GM19023 (cell line): ENCODE results near the gene PTPRD.
"Not testable (repeated sequence)": the region's sequence is repeated elsewhere in the genome, so short reads cannot be mapped to it uniquely, and the experiment has no call there.

ENCODE experiments used
- ATAC-seq: cut with Tn5 transposase; IDR thresholded peaks from one replicate; pipeline ENCODE4 v1.9.1; 2021; ENCODE audit warnings: mild to moderate bottlenecking, moderate library complexity; ENCODE audit not compliant: unreplicated experiment

PTPRD gene

DNA sequence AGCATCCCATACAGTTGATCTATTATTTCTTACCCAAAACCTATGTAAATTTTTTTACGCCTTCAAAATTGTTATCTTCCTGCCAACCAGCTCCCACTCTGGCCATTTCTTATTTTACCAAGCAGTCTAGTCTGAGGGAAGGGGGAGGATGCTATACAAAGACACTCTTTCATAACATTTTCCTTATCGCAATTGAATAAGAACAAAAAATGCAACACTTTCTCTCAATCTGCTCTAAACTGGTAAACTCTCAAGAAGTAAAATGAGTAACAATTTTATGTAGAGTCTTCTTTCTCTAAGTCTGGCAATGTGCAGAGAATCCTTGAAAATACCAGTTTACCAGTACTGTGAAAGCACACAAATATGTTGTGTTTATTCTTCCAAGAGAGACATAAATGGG lies 1216.3 kb downstream of the PTPRD start:
- ATAC-seq: no peak

DNA sequence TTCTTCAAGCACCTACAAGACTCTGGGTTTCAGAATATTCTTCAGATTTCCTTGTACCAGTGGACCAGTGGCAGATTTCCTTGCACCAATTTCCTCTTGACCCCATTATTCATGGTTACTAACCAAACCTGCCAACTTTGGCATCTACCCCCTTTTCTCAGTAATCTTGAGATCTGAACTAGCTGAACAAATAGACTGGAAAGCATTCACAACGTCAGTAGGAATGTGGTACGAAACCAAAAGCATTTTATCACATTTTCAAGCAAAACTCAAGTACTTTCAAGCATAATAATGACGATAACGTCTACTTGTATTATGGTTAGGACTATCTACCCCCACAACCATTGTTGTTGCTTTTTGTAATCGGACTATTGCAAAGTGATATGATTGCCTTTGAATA lies 1217.3 kb downstream of the PTPRD start:
- no peak for ATAC-seq

DNA sequence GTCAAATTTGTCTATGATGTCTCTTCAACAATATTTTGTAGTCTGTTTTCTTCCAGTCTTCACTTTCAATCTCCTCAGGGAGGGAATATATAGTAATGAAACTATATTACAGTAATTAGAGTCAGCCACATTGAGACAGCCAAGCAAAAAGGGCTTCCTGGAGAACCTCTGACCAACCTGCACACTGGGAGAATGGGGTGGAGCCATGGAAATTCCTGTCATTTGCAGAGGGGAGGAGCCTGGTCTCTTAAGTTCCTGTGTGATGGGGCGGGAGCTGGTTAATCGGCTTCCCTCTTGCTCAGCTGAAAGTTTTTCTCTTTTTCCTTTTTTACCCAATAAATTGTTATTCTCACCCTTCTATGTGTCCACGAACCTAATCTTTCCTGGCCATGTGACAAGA lies 1220.0 kb downstream of the PTPRD start:
- ATAC-seq: no peak

DNA sequence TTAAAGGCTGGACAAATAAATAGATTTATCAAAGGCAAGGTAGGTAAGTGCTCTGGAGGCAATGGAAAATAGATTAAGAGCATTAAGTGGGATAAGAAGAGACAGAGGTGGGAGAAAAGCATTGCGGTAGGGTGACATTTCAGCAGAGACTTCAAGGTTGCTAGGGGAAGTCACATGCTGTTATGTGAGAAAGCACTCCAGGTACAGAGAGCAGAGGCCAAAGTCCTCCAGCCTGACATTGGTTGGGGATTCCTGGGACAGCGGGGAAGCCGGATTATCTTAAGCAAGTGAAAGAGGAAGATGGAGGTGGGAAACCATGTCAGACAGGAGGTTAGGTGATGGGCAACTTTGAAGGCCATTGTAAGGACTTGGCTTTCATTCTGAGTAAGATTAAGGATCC lies 1222.9 kb downstream of the PTPRD start:
- no peak for ATAC-seq

DNA sequence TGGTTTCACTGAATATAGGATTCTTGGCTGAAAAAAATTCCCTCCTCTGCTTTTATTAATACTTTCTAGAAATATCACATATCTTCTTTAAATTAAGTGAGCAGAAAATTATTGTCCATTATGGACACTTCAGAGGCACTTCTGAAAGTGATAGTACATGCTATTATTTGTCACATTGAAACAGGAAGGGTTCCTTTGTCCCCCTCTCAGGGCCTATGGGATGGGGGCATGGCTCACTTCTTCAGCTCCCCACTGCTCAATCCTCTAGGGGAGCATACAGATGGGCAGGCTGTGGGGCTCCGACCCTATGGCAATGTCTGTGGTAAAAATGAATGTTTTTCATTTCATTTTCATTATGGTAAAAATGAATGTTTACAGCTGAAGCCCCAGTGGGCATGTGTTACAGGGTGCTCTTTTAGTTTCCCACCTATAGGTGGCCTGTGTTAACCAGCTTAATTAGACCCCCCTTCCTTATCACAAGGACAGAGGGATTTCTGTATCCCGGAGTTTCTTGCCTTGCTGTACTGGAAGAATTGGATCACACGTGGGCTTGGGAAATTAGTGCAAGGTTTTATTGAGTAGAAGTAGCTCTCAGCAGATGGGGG lies 1225.2 kb downstream of the PTPRD start:
- ATAC-seq: no peak

DNA sequence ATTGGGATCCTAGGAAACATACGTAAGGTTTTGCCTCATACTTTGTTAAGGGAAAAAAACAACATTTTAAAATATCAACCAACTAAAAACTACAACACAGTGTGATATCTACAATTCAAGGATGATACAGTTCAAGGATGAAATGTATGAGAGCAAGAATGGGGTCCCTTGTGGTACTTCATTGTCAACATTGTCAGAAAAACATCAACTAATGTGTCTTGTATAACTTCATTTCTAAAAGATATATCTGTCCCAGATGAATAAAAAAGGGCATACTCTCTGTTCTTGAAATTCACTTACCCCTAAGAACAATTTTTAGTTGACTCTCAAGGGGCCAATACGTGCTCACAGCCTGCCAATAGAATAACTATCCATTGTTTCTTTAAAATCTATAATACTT lies 1250.5 kb downstream of the PTPRD start:
- no peak for ATAC-seq

DNA sequence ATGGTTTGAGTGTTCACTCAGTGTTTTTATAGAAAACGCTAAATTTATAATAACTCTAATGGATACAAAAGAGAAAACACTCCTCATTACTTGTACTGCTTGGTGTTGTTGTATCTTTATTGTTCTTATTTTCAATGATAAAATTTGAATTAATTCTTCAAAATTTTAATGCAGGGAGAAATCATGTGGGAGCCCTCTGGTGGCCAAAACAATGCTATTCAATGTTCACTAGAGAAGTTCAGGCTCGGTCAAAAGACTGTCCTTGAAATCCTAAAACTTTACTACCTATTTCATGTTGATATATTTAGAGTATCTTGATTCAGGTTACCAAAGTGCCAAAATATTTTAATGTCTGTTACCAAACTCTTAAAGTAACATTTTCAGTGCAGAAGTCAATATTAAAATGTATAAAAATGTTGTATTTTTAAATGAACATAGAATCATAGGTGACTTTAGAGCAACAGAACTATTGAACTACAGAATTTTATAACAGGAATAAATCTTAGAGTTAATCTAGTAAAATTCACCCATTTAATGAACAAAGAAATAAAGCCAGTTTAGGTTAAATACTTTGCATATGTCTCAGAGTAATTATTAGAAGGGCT lies 1259.8 kb downstream of the PTPRD start:
- ATAC-seq: no peak

DNA sequence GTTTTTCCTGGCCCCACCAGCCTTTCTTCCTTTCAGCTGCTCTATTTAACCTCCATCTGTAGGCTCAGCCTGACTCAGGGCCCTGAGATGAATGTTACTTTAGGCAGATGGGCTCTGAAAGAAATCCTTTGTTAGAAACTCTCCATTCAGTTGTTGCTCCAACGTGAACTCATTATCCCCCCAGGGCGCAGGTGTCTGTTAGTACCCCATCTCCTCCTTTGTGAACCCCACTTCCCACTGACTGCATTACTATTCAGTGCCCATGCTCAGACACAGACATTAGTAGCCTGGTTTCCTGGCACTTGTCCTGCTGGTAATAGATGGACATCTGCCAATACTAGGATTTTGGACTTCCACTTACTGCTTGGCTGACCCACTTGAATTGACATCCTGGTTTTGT lies 1271.6 kb downstream of the PTPRD start:
- no peak for ATAC-seq

DNA sequence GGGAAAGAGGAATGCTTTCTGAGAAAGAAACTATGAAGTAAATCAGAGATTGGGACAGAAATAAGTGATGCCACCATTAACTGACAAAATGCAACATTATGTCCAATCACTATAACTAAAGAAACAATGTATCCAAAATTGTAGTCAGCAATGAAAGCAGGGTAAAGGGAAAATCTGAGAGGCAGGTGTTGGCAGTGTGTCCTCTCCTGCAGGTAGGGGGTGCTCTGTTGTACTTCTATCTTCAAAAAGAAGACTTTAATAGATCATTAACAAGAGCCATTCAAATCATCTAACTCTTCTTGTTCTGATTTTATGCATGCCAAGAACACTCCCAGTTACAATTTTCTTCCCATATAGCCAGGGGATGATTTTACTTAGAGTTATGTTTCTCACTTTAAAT lies 1275.7 kb downstream of the PTPRD start:
- no peak for ATAC-seq

DNA sequence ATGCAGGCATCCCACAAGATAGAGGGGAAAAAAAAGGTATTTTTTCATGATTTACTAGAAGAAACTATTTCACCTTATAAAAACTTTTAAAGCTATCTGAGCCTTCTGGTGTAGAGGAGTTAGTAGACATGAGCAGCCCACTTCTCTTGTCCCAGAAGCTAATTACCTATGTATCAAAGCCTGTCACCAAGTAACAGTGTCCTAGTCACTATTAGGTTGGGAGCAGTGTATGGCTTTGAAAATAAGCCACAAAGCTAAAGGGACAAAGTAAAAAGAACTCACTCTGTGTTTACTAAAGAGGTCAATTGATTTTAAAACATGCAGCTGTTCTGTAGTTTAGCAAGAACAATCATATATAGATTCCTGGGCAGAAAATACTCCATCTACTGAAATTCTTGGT lies 1286.1 kb downstream of the PTPRD start:
- no peak for ATAC-seq

DNA sequence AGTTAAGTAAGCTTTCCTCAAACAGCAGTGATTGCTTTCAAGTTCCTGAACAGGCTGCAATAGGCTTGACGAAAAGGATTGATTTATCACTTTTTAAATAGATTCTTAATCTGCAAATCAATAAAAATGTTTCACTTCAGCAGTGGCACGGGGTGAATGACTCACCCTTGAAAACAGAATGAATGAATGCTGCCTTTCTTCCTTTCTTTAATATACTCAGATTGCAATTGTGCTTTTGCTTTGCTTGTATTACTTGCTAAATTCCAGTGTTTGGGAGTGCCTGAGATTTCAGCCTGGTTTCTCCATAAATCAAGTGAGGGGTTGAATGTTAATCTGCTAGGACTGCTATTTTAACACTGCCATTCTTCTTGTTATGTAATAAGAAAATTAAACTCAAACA lies 1293.8 kb downstream of the PTPRD start:
- ATAC-seq: no peak

DNA sequence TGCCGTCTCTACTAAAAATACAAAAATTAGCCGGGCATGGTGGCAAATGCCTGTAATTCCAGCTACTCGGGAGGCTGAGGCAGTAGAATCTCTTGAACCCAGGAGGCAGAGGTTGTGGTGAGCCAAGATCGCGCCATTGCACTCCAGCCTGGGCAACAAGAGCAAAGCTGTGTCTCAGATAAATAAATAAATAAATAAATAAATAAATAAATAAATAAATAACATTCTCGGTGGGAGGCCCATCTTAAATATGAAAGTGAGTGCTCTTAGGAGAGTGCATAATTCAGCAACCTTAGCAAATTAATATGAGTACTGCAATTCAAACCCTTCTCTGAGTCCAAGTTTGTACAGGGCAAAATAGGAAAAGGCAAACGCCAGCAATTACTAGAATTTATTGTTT lies 1302.1 kb downstream of the PTPRD start:
- not testable (repeated sequence) for ATAC-seq

DNA sequence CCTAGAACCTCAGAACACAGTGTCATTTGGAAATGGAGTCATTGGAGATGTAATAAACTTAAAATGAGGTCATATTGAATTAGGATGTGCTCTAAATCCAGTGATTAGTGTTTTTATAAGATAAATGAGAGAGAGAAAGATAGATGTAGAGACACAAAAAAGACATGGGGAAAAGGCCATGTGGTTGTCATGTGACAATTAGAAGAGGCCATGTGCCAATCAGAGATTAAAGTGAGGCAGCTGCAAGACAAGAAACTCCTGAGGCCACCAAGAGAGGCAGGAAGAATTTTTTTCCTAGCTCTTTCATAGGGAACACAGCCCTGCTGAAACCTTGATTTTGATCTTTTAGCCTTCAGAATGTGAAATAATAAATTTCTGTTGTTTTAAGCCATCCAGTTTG lies 1307.2 kb downstream of the PTPRD start:
- ATAC-seq: no peak

DNA sequence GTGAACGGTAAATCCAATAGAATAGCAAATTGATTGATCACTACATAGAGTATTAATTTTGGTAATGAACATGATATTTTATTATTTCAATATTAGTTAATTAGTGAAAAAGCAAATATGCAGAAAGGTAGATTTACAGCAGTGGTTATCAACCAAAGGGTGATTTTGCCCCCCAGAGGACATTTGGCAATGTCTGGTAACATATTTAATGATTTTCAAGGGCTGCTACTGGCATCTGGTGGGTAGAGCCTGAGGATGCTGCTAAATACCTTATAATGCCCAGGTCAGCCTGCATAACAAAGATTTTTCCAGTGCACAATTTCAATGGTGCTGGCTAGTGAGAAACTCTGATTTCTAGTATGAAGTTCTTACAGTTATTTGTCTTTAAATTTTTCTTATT lies 1313.7 kb downstream of the PTPRD start:
- ATAC-seq: no peak

DNA sequence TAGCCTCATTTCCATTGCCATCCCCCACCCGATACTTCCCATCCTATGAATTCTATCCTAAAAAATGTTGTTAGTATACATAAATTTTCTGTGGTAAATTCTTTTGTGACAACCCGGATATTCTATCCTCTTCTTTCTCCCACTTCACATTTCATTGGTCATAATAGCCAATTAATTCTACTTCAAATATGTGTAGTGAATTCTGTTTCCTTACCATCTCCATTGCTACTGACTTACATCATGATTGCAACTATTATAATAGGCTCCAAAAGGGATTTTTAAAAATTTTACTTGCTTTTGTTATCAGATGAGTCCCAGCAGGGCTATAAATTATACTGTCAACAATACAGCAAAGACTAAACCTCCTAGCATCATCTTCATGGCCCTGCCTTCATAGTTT lies 1326.8 kb downstream of the PTPRD start:
- no peak for ATAC-seq

DNA sequence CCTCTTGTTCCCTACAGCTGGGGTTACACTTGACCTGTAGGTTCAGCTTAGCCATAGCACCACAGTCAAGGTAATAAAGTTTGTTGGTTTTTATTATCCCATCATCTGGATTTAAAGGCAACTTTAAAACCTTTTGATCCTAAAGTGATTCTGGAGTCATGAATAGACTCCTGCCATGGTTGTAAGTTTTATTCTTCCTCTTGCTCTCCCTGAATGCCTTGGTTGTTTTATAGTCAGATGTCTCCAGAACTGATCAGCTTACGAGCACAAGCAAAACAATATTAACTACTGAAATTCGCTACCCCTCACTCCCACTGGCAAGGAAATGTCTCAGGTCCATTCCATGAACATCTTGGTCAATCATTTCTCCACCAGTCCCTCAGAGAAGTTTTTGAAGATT lies 1328.6 kb downstream of the PTPRD start:
- ATAC-seq: no peak

DNA sequence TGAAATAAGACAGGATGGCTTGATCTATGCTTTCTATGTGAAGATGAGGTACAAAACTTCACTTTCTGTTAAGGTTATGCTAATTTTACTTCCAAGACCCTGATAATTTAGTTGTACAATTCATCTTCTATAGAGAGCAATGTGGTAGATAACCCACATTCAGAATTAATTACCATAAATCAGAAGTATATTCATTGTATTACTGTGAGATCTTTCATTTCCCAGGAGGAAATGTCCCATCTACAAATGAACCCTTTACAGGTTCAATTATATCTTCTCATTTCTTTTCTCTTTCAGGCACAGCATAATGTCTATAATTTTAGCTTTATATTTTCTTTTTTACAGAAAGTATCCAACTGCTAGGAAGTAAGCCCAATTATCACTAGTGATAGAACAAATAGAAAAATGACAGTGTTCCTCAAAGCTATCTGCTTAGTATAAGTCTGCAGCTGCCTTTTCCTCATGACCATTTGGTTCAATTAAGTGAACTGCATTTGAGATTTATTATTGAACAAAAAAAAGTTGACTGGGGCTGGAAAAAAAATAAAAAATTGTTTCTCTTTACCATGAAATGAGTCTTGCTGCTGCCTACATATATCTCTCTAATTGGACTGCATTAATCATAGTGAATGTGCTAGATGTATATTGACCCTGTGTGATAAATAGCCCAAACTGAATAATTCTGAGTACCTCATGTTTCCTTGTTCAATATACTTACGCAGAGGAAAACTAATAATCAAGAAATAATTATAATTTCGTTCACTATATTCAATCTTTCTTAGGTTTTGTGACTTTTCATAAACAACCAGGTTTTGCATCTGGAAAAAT lies 1329.4 kb downstream of the PTPRD start:
- ATAC-seq: no peak

DNA sequence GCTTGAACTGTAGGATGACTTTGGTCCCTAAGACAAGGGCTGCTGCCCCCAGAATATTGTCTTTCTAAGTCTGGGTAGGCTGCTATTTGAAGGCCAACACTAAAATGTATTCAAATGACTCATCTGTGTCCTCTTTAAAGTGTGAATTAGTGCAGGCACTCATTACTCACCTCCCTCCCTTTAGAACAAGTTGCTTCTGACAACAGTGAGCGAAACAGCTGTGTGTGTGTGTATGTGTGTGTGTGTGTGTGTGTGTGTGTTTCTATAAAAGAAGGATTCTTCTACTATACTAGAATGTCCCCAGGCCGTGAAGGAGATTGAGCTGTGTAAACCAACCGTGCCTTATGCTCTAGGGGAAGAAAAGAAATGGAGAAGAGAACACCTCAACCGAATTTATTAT lies 1337.2 kb downstream of the PTPRD start:
- no peak for ATAC-seq

DNA sequence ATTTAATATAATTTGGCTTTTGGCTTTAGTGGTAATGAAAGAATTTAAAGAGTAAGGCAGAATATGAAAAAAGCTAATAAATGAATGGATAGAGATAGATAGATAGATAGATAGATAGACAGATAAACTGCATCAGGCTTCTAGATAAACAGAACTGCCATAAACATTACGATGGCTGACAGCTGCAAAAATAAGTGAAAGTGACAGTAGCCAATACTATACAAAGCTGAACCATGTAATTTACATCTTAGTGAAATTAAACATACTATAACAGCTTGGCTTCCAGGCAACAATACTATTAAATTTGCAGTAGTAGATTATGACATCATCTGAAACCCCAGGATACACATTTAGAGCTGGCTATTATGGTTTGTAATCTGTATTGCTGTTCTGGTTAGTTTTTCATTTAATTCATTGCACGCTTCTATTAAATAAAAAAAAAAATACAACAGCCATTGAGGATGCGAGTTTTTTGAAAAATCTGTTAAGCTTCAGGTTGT lies 1354.8 kb downstream of the PTPRD start:
- ATAC-seq: no peak

DNA sequence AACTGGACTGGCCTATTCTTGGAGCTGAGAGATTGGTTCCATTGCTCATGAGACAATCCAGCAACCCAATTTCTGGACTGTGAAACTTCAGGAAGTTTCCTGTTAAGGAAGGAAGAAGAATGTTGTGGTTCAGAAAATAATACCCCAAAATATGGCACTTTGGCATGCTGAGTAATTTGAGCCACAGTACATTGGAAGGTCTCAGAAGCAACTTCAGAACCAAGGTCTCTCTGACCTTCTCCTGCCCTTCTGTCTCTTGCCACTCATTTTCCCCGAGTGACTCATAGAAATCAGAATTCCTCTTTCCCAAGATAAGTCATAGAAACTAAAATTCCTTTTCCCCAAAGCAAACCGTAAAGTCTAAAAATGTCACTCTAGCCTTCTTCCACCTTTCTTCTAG lies 1366.1 kb downstream of the PTPRD start:
- no peak for ATAC-seq

DNA sequence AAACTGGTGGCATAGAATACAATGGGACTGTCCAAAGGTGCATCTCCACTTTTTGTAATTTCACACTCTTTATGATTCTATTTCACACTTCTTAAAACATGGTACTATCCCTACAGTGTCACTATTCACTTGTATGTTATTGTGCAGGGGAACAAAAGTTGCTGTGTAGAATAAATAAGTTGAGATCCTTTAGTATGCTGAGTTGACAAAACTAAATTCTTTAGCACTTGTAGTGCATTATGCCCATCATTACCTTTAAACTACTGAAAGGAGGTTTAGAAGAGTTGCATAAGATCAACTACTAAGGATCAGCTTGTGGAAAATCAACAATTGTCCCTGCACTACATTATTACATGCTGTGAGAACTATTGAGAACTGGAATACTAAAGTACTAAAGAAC lies 1380.9 kb downstream of the PTPRD start:
- ATAC-seq: no peak

DNA sequence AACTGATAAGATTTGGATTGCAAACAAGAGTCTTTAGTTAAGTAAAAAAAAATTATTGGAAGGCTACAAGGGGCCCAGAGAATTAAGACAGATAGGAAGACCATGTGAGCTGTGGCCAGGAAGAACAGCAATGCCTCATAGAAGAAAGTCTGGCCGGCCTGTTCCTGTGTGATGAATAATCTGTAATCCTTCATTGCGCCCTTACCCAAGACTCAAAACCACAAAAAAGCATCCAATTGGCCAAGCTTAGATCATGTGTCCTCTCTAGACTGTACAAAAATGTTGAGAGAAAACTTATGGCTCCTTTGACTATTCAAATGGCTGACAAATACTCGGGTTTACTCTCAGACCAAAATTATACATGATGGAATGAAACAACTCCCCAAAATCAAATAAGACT lies 1383.5 kb downstream of the PTPRD start:
- ATAC-seq: no peak
